ENCODE measurements around the gene KCNJ11. TPM values are rescaled to one million over a fixed set of nuclear protein-coding genes. Genes with fewer than 3 reads are reported as not detected.

KCNJ11 gene
- total and polyA plus RNA-seq, 9 donors = 0.31 to 0.92 (median 0.46) TPM; not detected in 2

- Histone ChIP-seq H3K4me3 (no peak overlapping the region), H3K27ac (no peak overlapping the region), H3K4me1 (ENCODE audit: insufficient read depth) (no peaks in the 10 kb centered on the region), H3K9me3 (no peaks in the 10 kb centered on the region), H3K27me3 (no peaks in the 10 kb centered on the region), H3K36me3 (no peaks in the 10 kb centered on the region)
- no peak for DNase-seq
- intact Hi-C loops (cut with DNase I) = no loop called here
- TF ChIP-seq EP300 (IDR thresholded peaks at IDR 0.05) (no peak), POLR2A (IDR thresholded peaks at IDR 0.05) (no peak)
- 86 to 94% (median 88%) methylated on average over 8 of the region's 8 CpGs for WGBS, 3 donors
Observed at GRCh38 chr11:17402486-17402885, 14.0 kb upstream of the KCNJ11 start.

- H3K27ac ChIP-seq = no peak overlapping the region
- H3K27me3 ChIP-seq = no peaks in the 10 kb centered on the region
- intact Hi-C loops (cut with DNase I) = no loop called here
- H3K36me3 ChIP-seq = no peaks in the 10 kb centered on the region
- TF ChIP-seq EP300 (IDR thresholded peaks at IDR 0.05) (no peak), CTCF (IDR thresholded peaks at IDR 0.05) (no peak), POLR2A (IDR thresholded peaks at IDR 0.05) (no peak)
- H3K9me3 ChIP-seq = no peaks in the 10 kb centered on the region
- H3K4me3 ChIP-seq = no peak overlapping the region
- WGBS, 3 donors = 82 to 90% (median 87%) methylated on average over 8 of the region's 8 CpGs
- no peaks in the 10 kb centered on the region for H3K4me1 ChIP-seq (ENCODE audit: insufficient read depth)
- DNase-seq = no peak
Observed at GRCh38 chr11:17401841-17402240, 13.4 kb upstream of the KCNJ11 start.

- Histone ChIP-seq H3K27me3 (no peaks in the 10 kb centered on the region), H3K36me3 (no peaks in the 10 kb centered on the region), H3K9me3 (no peaks in the 10 kb centered on the region), H3K27ac (no peak overlapping the region), H3K4me3 (no peak overlapping the region), H3K4me1 (ENCODE audit: insufficient read depth) (no peaks in the 10 kb centered on the region)
- intact Hi-C loops (cut with DNase I) = no loop called here
- WGBS, 3 donors = 78 to 90% (median 83%) methylated on average over 2 of the region's 2 CpGs
- no peak for DNase-seq
- TF ChIP-seq CTCF (IDR thresholded peaks at IDR 0.05) (no peak), POLR2A (IDR thresholded peaks at IDR 0.05) (no peak), EP300 (IDR thresholded peaks at IDR 0.05) (no peak)
Observed at GRCh38 chr11:17401316-17401715, 12.9 kb upstream of the KCNJ11 start.

- no peak overlapping the region for H3K27ac ChIP-seq
- no peak overlapping the region for H3K4me3 ChIP-seq
- H3K4me1 ChIP-seq (ENCODE audit: insufficient read depth) = no peaks in the 10 kb centered on the region
- no peak for DNase-seq
- H3K9me3 ChIP-seq = no peaks in the 10 kb centered on the region
- no peaks in the 10 kb centered on the region for H3K27me3 ChIP-seq
- intact Hi-C loops (cut with DNase I) = no loop called here
- TF ChIP-seq CTCF (IDR thresholded peaks at IDR 0.05) (no peak), EP300 (IDR thresholded peaks at IDR 0.05) (no peak), POLR2A (IDR thresholded peaks at IDR 0.05) (no peak)
- 72 to 82% (median 73%) methylated on average over 19 of the region's 19 CpGs for WGBS, 3 donors
- H3K36me3 ChIP-seq = no peaks in the 10 kb centered on the region
Observed at GRCh38 chr11:17400048-17400775, 11.8 kb upstream of the KCNJ11 start.

GRCh38 chr11:17399236-17399635 is 10.8 kb upstream of the KCNJ11 start:
- Histone ChIP-seq H3K36me3 (no peaks in the 10 kb centered on the region), H3K27ac (no peak overlapping the region), H3K4me1 (ENCODE audit: insufficient read depth) (no peaks in the 10 kb centered on the region), H3K4me3 (no peak overlapping the region), H3K27me3 (no peaks in the 10 kb centered on the region), H3K9me3 (no peaks in the 10 kb centered on the region)
- intact Hi-C loops (cut with DNase I) = no loop called here
- TF ChIP-seq POLR2A (IDR thresholded peaks at IDR 0.05) = no peak
- no peak for TF ChIP-seq EP300 (IDR thresholded peaks at IDR 0.05)
- TF ChIP-seq CTCF (IDR thresholded peaks at IDR 0.05) = no peak
- DNase-seq = no peak

All from ovary (tissue), 9 donors.